ENCODE results near the gene UBE2Q1.

- TF ChIP-seq CTCF (IDR thresholded peaks at IDR 0.05; ENCODE audit: low read depth, low read length): no peak
- no peak for TF ChIP-seq EZH2phosphoT487 (IDR thresholded peaks at IDR 0.05; ENCODE audit: low read depth)
Observed at GRCh38 chr1:154541231-154541630, 17.2 kb downstream of the UBE2Q1 start.

Data from OCI-LY3 (cell line).